ENCODE data around the gene SLX4IP. TPM values are rescaled to one million over a fixed set of nuclear protein-coding genes. Genes with fewer than 3 reads are reported as not detected.

Gene SLX4IP
- polyA plus RNA-seq, 10 donors, result 3.0 to 6.3 (median 4.2) TPM

DNA sequence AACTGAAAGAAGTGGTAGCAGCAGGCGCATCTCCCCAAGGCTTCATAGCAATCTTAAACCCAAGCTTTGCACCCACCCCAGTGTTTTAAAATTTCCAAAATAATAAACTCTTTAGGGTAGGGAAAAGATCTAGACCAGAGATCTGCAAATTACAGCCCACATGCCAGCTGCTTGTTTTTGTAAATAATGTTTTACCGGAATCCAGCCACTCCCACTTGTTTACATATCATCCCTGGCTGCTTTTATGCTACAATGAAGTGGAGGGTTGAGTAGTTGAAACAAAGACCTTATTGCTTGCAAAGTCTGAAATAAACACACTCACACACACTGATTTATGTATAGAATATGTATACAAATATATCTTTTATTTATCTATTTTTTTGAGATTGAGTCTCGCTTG lies 30.0 kb downstream of the SLX4IP start:
- no peak for DNase-seq

GRCh38 chr20:10466325-10466724 lies 31.2 kb downstream of the SLX4IP start:
- peak; percentile 60 to 91 (median 82) for DNase-seq

DNA sequence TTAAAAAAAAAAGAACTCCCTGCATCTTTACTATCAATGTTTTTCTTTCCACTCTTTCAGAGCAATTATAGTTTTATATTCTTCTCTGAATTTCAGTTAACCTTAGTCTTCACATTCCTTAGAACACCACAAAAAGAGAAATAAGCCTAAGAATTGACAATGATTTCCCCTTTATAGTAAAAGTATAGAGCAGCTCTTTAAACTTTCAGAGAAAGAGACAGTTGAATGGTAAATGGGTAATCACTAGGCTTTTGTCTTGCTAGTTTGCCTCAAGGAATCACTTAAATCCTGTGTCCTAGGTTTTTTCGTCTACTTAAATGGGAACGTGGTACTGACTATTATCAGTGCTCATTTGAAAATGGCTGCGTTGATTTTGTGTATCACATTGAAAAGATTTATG lies 31.8 kb downstream of the SLX4IP start:
- peak in 1 of 3 donors; percentile 57 for DNase-seq

DNA sequence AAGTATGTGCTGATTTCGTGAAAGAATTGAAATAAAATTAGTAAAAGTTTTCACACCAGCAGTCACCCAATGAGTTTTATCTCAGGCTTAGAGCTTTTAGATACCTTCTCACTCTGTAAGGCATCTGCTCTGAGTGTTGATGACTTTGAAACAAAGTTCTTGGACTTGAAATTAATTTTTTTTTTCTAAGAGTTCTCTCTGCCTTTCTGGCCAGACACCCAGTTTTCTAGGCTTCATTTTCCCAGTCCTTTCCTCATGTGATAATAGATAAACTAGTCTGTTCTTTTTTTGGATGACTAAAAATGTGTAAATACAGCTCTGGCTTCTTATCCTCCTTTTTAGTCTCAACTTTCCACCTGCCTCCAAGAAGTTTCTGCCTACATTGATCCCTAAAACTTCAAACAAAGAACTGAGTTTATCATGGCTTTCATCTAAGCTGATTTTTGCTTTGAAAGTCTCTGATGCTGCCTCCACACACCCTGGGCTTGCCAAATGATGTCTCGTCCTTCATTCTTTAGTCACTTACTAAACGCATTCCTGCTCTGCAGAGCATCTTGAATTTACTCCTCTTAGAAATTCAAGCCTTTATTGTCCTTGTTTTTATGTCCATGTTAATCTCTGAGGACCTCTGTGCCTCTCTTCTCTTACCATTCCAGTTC lies 32.7 kb downstream of the SLX4IP start:
- DNase-seq, result peak in 1 of 3 donors; percentile 42

DNA sequence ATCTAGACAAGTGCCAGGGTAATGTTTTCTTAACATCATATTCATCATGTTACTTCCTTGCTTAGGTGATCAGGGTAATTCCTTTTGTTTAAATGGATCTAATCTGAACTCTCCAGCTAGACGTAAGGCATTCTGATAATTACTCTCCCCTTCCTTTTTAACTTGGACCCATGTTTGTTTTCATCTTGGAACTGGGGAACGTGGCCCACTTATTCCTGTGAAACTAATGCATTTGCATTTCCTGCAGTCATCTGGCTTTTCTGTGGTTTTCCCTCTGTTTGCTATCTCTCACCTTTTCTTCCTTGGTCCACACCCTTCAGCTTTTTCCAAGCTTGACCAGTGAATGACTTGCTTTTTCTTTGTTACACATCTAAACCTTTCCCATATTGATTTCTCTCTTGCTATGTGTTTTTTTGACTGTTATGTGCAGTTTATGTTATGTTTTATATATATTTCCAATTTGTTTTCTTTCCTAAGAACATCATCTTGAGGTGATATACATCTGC lies 33.3 kb downstream of the SLX4IP start:
- DNase-seq, result no peak

GRCh38 chr20:10469056-10469455 lies 34.0 kb downstream of the SLX4IP start:
- DNase-seq, result no peak

DNA sequence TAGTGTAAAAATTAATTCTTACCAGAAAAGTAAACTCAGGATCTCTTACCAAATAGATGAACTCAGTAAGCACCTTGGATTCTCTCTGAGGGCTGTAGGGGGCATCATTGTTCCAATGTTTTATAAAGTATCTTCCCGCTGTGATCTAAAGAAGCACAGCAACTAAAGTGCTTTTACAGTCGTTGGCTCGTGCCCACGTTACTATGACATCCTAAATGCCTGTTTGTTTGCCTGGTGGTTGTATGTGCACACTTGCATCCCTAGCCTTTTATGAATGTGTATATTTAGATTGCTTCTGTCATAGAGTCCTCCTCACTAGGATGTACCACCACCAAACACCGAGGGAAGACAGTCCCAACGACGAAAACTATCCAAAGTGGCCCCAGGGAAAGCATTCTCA lies 34.5 kb downstream of the SLX4IP start:
- DNase-seq, result peak; percentile 80 to 94 (median 85)

- no peak for DNase-seq
Measured at GRCh38 chr20:10470276-10470675, 35.2 kb downstream of the SLX4IP start.

DNA sequence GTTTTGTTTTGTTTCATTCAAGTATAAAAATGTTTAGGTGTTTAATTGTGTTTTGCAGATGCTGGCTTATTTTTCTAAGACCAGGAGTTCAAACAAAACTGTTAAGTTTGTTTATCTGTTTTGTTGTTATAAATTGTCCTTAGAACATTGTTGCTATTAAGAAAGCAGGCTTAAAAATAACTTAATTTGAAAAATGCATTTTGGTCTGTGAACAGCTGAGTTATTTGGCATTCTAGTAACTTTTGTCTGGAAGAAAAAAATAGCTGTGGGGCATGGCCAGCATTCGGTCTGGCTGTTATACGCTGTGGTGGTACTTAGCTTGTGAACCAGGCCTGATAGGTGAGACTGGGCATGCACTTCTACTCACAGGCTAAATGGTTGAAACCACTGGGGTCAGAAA lies 37.8 kb downstream of the SLX4IP start:
- DNase-seq, result no peak

- DNase-seq, result peak in 1 of 3 donors; percentile 30
Measured at GRCh38 chr20:10474606-10475184, 39.6 kb downstream of the SLX4IP start.

- DNase-seq, result no peak
Measured at GRCh38 chr20:10475225-10475624, 40.1 kb downstream of the SLX4IP start.

DNA sequence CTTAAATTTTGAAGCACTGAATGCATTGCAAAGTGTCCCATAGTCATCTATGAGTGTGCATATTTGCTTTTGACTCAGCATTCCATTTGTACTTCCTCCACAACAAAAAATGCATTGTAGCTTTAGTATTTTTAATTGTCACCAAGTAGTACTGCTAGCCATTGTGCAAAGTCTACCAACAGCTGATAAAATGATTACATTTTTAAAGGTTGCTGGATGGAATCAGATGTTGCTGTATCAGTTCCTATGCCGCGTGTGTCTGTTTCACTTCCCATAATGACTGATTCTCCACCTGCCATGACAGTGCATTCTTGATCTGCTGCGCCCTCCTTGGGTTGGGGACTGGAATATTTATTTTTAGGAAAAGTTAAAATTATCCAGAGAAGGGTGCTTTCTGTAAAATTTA lies 41.2 kb downstream of the SLX4IP start:
- DNase-seq, result peak in 1 of 3 donors; percentile 44

- no peak for DNase-seq
Measured at GRCh38 chr20:10478205-10478604, 43.1 kb downstream of the SLX4IP start.

DNA sequence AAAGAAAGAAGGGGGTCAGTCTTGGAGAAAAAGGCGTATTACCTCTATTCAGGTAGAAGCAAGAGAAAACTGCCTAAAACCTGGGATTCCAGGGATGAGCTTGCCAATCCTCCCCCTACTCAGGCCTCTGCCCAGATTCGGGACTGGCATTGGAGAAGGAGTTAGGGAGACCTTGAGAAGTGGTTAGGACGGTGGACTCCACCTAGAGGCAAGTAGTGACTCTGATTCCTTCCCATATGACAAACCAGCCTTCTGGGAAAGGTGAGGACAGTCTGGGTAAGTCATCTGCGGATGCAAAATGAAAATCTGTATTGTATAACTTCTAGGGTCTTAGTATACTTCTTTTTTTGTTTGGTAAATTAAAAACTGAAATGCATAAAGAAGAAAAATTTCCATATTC lies 43.8 kb downstream of the SLX4IP start:
- no peak for DNase-seq

DNA sequence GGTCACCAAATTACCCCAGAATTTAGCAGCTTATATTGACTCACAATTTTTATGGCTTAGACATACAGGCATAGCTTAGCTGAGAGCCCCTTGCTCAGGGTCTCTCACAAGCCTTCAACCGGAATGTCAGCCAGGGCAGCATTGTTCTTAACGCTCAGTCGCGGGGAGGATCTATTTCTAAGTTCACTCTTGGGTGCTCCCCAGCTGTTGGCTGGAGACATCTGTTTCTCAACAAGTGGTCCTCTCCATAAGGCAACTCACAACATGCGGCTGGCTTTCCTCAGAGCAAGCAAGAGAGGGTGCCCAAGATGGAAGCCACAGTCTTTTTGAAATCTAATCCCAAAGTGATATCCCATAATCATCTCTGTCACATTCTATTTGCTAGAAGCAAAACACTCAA lies 46.6 kb downstream of the SLX4IP start:
- DNase-seq, result peak in 1 of 3 donors; percentile 30

DNA sequence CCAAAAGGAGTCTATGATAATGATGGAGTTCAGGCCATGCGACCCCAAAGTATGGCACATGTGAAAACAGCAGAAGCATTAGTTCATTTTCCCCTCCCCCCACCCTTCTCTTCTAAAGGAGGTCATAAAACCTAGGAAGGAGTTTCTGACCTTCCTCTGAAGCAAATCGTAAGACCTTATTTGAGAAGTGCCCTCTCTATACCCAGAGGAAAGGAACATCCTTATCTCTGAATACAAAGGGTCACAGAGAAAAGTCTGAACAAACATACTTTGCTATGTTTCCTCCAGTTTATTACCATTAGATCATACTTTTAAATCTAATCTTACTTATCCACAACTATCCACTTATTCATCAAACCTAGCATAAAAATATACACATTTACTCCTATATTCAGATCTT lies 48.6 kb downstream of the SLX4IP start:
- DNase-seq, result no peak

- DNase-seq, result peak in 2 of 3 donors; percentile 43 to 71
Measured at GRCh38 chr20:10487142-10488136, 52.3 kb downstream of the SLX4IP start.

DNA sequence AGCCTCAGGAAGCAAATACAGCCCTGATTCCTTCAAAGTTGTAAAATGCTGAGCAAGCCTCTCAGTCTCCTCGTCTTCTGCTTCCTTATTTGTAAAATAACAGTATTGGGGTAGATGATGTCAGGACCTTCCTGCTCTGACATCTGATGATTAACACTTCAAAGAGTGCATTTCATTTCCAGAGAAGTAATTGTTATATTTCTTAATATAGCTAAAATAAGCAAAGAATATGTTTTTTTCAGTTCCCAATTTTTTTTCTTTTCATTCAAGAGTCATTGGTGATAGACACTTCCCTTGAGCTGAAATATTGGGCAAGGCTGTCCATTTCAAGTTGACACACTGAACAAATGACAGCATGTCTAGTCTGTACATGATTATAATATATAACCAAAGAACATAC lies 53.4 kb downstream of the SLX4IP start:
- no peak for DNase-seq

DNA sequence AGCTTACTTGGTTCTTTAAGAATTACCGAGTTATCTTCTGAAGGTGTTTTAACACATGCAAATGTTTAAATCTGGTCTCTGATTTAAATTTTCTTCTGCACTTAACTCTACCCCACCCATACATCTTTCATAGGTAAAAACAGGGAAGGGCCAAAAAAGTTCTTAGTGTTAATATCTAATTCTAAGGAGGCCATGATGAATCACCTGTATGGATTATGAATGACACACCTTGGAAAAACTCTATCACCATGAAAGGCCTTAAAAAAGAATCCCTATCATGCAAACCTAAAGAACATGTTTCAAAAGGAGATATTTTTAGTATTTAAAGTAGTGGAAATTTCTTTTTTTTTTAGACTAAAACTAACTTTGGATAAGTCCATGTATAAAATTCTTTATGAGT lies 54.7 kb downstream of the SLX4IP start:
- no peak for DNase-seq

GRCh38 chr20:10490257-10490656 lies 55.2 kb downstream of the SLX4IP start:
- no peak for DNase-seq

DNA sequence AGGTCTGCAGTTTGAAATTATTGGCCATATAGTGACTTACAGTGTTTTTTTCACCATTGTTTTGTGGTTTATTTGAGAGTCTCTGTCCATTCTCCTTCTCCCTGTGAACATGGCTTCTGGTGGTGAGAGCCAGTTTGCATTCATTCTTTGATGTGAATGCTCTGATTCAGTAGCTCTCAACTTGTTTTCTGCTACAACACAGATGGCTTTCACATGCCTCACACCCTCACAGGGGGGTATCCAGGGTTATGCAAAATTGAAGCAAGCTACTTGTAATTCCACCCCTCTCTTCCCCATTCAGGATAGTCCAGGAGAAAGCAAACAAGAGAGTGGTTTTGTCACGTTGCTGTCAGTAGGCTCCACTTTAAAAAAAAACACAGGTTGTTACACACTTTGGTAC lies 55.6 kb downstream of the SLX4IP start:
- DNase-seq, result no peak

DNA sequence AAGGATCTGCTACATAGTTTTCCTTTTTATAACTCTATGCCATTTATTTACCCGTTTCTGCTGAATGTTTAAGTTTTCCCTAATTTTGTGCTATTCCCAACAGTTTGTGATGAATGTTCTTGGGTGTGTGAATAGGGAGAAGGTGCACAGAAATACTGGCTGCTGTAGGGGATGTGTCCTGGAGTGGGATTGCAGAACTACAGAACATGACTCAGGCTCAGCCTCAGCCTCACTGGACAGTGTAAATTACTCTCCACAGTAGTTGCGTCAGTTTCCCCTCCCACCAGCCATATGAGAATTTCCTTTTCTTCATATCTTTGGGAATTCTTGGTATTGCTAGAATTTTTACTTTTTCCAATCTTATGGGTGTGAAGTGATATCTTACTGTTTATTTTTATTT lies 57.0 kb downstream of the SLX4IP start:
- no peak for DNase-seq

Data from muscle of back (tissue), 11 donors.